Measurements from ENCODE around the gene GALR2.

The GALR2 gene

GRCh38 chr17:76079956-76080767 lies 5.6 kb downstream of the GALR2 start:
- no peak for DNase-seq (ENCODE audit: low spot score)

GRCh38 chr17:76080768-76081287 lies 6.2 kb downstream of the GALR2 start:
- no peak for DNase-seq (ENCODE audit: low spot score)

- no peak for DNase-seq (ENCODE audit: low spot score)
Measured at GRCh38 chr17:76081295-76082210, 7.0 kb downstream of the GALR2 start.

GRCh38 chr17:76082326-76083251 lies 8.0 kb downstream of the GALR2 start:
- DNase-seq (ENCODE audit: low spot score), result no peak

GRCh38 chr17:76083536-76084182 lies 9.1 kb downstream of the GALR2 start:
- DNase-seq (ENCODE audit: low spot score), result no peak

DNA sequence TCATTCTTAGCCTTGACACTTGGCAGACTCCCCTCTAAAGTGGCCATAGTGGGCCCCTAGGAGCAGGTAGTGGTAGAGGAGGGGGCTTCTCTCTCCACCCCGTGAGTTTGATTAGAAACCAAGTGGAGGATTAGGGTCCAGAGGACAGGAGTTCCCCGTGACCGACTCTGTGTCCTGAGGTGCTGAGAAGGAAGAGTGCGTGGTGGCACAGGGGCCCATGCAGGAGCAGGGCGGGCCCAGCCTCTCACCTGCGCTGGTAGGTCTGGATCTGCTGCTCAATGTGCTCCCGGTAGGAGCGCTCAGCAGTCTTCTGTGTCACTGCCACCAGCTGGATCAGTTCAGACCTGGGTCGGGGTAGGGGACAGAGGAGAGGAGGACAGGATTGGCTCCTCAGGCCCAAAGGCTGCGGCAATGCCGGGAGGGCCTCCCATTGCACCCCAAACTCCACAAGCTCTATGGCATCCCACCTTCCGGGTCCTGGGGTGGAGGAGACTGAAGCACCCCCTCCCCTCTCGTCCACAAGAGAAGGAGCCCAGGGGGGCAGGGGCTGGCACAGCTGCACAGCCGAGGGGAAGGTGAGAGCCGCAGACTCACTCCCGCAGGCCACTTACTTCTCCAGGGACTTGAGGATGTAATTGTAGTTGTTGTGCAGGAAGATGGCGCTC lies 10.6 kb downstream of the GALR2 start:
- DNase-seq (ENCODE audit: low spot score), result no peak

- no peak for DNase-seq (ENCODE audit: low spot score)
Measured at GRCh38 chr17:76085731-76086366, 11.3 kb downstream of the GALR2 start.

- DNase-seq (ENCODE audit: low spot score), result no peak
Measured at GRCh38 chr17:76086384-76086783, 11.8 kb downstream of the GALR2 start.

DNA sequence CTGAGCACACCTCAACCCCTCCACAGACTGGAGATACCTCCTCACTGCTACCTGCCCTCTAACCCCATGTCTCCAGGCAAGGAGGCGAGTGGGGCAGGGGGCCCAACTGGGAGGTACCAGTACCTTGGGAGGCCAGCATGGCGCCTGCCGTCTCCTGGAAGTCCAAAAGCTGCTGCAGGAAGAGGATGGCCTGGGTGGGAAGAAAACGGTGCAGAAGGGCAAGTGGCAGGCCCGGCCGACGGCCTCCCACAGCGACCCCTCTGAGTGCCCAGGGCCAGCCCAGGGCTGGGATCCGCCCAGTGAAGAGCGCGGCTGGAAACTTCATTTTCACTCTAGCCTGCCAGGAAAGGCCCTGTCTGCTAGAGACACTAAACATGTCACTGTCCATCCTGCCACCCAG lies 12.9 kb downstream of the GALR2 start:
- DNase-seq (ENCODE audit: low spot score), result no peak

- DNase-seq (ENCODE audit: low spot score), result no peak
Measured at GRCh38 chr17:76088041-76088867, 13.7 kb downstream of the GALR2 start.

DNA sequence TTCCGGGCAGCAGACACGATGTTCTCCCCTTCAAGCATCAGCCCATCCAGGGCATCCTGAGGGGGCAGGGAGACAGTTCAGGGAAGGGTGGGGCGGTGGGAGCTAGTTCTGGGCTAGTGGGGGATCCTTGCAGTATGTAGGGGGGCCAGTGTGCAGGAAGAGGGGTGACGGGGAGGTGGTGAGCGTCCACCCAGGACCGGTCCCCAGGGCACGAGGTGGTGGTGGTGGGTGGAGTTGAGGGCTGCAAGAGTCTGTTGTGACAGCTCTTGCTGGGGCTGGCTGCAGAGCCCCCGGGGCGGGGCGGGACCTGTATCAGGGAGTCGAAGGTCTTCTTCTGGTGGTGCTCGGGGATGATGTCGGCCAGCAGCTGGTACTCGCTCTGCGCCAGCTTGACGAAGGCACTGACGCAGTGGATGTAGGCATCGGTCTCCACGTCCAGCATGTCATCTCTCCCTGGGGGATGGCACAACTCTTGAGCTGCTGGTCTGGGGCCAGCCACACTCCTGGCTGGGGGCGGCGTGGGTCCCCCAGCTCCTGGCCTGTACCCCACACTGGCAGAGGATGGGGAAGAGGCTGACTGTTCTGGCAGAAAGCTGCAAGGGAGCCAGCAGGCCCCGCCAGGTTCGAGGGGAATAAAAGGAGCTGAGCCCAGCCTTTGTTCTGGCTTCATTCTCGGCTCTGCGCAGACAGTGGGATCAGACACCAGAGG lies 14.4 kb downstream of the GALR2 start:
- DNase-seq (ENCODE audit: low spot score), result no peak

DNA sequence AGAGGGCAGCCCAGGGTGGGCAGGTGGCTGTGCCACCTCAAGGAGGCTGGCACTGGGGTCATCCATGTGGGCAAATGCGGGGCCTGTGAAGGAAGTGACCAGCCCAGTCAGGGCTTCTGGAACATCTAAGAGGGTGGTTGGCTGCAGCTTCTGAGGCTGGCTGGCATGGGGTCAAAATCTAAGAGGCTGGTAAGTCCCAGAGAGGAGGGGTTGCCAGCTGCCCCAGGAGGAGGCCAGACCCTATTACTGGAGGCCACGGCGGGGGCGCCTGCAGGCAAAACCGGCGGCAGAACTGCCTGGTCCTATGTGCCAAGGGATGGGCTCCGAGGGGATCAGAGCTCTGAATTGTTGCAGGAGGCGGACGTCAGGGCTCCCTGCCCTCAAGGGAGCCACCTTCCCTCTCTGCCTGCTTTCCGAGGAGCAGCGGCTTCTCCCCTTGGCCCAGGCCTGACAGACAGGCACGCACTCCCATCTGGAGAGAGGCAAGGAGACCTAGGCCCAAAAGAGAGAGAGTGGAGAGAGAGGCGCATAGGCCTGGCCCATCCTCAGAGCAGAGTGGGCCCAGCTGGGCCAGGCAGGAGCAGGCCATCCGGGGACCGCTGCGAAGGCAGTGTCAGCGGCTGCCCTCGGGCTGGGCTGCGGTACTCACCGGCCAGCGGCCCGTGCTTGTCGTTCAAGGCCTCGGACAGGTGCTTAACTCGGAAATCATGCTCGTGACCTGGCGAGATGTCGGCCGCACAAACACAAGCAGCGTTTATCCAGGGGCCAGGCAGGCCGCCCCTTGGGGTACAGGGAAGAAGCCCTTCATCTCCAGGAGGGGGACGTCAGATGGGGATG lies 15.3 kb downstream of the GALR2 start:
- no peak for DNase-seq (ENCODE audit: low spot score)

GRCh38 chr17:76090517-76091129 lies 16.0 kb downstream of the GALR2 start:
- no peak for DNase-seq (ENCODE audit: low spot score)

GRCh38 chr17:76091526-76092286 lies 17.1 kb downstream of the GALR2 start:
- no peak for DNase-seq (ENCODE audit: low spot score)

DNA sequence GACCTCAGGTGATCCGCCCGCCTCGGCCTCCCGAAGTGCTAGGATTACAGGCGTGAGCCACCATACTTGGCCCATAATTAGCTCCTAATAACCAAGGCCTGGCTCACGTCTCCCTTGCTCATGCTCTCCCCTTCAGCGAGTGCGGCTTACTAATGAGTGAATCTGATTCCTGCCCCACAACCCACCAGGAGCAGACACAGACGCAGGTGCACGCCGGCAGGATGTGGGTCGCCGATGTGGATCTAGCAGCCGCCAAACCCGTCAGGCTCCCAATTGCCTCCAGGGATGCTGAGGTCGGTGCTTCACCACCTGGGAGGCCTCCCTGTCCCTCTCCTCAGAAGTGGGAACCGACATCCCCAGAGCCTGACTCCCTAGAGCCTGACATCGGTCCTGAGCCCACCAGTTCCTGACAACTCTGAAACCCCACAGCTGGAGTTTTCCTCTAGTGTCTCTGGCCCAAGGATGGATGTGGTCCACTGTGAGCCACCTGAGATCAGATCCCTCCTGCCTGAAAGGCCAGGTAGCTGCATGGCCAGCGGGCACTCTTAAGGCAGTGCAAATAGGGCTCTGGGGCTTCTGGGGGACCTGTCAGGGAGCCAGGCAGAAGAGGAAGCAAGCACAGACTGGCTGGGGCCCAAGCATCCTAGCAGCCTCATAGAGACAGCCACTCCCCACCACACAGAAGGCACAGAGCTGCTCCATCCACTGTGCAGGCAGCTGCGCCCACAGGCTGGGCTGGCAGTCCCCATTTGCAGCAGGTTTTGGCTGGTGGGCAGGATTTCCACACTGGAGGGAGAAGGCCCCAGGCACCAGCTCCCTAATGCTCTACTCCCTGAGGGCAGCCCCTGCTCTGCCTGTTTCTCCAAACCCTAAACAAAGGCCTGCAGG lies 18.2 kb downstream of the GALR2 start:
- no peak for DNase-seq (ENCODE audit: low spot score)
